Ishikawa (cell line): Measurements from ENCODE around the gene CYB561.

Source experiments
- CEBPB ChIP-seq: IDR thresholded peaks from 2 replicates; pipeline ENCODE4 v1.6.1; 2012
- CREB1 ChIP-seq: IDR thresholded peaks from 2 replicates; pipeline ENCODE4 v1.6.1; 2012; ENCODE audit warnings: low read depth
- TF ChIP-seq, protein P1 (sequence below): IDR thresholded peaks from 2 replicates; pipeline ENCODE4 v1.6.1; 2012

- TF ChIP-seq, protein P1, sequence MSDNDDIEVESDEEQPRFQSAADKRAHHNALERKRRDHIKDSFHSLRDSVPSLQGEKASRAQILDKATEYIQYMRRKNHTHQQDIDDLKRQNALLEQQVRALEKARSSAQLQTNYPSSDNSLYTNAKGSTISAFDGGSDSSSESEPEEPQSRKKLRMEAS = no peak
- no peak for TF ChIP-seq CREB1
- no peak for TF ChIP-seq CEBPB
These were observed 5.9 kb downstream of the CYB561 start for GRCh38 chr17:63440127-63440769.
